Neural progenitor cell (in vitro differentiated cells): Measurements from ENCODE around the gene ELP1.

Experiments used
- CTCF ChIP-seq: fragments of 200-600 bp; sonication (generic); IDR thresholded peaks from 2 replicates; pipeline ENCODE4 v1.5.1; 2017; ENCODE audit warnings: antibody characterized with exemption, mild to moderate bottlenecking
- EZH2 ChIP-seq: fragments of 200-600 bp; sonication (generic); IDR thresholded peaks from 2 replicates; pipeline ENCODE4 v1.6.1; 2017; ENCODE audit warnings: antibody characterized with exemption, mild to moderate bottlenecking, moderate library complexity
- EZH2phosphoT487 ChIP-seq: fragments of 200-600 bp; sonication (generic); IDR thresholded peaks from 2 replicates; pipeline ENCODE4 v1.6.1; 2017; ENCODE audit warnings: antibody characterized with exemption

- TF ChIP-seq CTCF (no peak), EZH2 (no peak), EZH2phosphoT487 (no peak)
These were observed 20.5 kb downstream of the ELP1 start for GRCh38 chr9:108913391-108913790.
